Transverse colon (tissue), 4 donors: Measurements from ENCODE around the gene EPN2.

Experiments used
- EP300 ChIP-seq: sonication (generic); formaldehyde crosslinking; IDR thresholded peaks from one replicate; pipeline ENCODE4 v1.6.1; 2017; ENCODE audit warnings: antibody characterized with exemption, low read depth
- POLR2A ChIP-seq: fragments of 450-650 bp; IDR thresholded peaks from one replicate; pipeline ENCODE4 v1.6.1; 2016; ENCODE audit warnings: antibody characterized with exemption, mild to moderate bottlenecking, moderate library complexity
- POLR2AphosphoS5 ChIP-seq, 3 donors: sonication (generic); formaldehyde crosslinking; IDR thresholded peaks; one replicate each; pipeline ENCODE4 v1.6.1; 2016; ENCODE audit warnings: antibody characterized with exemption in 3 of 3
- TF ChIP-seq, protein P1 (sequence below), 5 experiments: fragments of 200-600 bp in 3 of 5; fragments of 450-650 bp in 2 of 5; sonication (generic) in 3 of 5; IDR thresholded peaks; 1 replicate in 2 of 5; 2 replicates in 3 of 5; pipeline ENCODE4 v1.5.1; 2016 to 2017; ENCODE audit warnings: antibody characterized with exemption in 5 of 5, inconsistent platforms in 3 of 5, mild to moderate bottlenecking in 2 of 5, moderate library complexity in 1 of 5

DNA sequence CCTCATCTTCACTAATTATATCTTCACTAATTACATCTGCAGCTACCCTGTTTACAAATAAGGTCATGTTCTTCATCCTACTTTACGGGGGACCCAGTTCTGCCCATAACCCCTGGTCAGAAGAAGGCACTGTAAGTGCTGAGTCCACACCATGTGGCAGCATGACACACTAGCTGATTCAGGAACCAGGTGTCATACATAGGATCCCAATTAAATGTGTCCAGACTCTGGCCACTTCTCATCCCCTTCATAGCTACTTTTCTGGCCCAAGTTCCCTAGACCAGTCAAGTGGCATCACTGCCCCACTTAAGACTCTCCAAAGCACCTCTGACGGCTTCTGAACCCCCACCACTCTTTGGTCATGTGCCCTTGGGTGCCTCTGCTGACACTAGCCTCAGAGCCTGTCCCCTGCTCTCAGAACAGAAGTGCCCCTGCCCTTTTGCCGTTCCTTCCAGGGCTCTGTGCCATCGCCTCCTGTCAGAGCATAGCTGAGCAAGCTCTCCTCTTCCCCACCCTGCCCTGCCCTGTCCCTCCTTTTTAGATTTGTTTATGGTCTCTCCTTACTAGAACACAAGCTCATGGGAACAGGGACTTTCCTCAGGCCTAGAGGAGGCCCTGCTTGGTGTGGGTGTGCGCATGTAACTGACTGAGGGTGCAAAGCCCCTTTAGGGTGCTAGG is 64.2 kb downstream of the EPN2 start:
- no peak for TF ChIP-seq POLR2A
- TF ChIP-seq, protein P1, sequence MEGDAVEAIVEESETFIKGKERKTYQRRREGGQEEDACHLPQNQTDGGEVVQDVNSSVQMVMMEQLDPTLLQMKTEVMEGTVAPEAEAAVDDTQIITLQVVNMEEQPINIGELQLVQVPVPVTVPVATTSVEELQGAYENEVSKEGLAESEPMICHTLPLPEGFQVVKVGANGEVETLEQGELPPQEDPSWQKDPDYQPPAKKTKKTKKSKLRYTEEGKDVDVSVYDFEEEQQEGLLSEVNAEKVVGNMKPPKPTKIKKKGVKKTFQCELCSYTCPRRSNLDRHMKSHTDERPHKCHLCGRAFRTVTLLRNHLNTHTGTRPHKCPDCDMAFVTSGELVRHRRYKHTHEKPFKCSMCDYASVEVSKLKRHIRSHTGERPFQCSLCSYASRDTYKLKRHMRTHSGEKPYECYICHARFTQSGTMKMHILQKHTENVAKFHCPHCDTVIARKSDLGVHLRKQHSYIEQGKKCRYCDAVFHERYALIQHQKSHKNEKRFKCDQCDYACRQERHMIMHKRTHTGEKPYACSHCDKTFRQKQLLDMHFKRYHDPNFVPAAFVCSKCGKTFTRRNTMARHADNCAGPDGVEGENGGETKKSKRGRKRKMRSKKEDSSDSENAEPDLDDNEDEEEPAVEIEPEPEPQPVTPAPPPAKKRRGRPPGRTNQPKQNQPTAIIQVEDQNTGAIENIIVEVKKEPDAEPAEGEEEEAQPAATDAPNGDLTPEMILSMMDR (IDR thresholded peaks at IDR 0.05) = no peak
- no peak for TF ChIP-seq EP300
- peak in 1 of 3 donors; percentile 14 for TF ChIP-seq POLR2AphosphoS5 (IDR thresholded peaks at IDR 0.05)
